HepG2 (cell line): ENCODE measurements around the gene SLC13A1. TPM values are rescaled to one million over a fixed set of nuclear protein-coding genes. Genes with fewer than 3 reads are reported as not detected.

Source experiments
- ATAC-seq: fragments of 200-7000 bp; cut with Tn5 transposase; 3 replicates; pipeline ENCODE4 v1.9.1; 2020; ENCODE audit warnings: mild to moderate bottlenecking, moderate library complexity
- BruUV-seq: library from RNA; stranded (reverse); fragments of 400-500 nt; replicated peaks from 2 replicates; lab custom pipeline; 2021; lab: Mats Ljungman, UMichigan
- CTCF ChIA-PET: fragments of 300-600 bp; formaldehyde crosslinking; extraction: SDS; loops from one replicate; lab custom pipeline; 2021; ENCODE audit warnings: low total read pairs, inconsistent platforms, low intra/inter-chr PET ratio; lab: Yijun Ruan, JAX
- POLR2A ChIA-PET: fragments of 350-600 bp; sonication (Branson Sonifier 250); formaldehyde crosslinking; loops from one replicate; lab custom pipeline; 2020; ENCODE audit warnings: antibody characterized with exemption, inconsistent platforms; lab: Yijun Ruan, JAX
- DNase-seq: peaks from one replicate; pipeline ENCODE4 v3.0.0-alpha.2; 2015; ENCODE audit warnings: low spot score
- FAIRE-seq: peaks from 3 replicates; lab custom pipeline; 2011; peaks lifted over from hg19 to GRCh38; lab: Jason Lieb, UNC
- H2AFZ ChIP-seq: one replicate; pipeline ENCODE4 v1.6.1; 2011; ENCODE audit warnings: low read length, inconsistent platforms
- H3K27ac ChIP-seq: fragments of 300-600 bp; 3 replicates; pipeline ENCODE4 v1.8.0; 2011; ENCODE audit warnings: mixed run types, mild to moderate bottlenecking, mixed read lengths, low read length, inconsistent platforms; ENCODE audit not compliant: insufficient read depth; ENCODE audit errors: extremely low read length
- H3K27me3 ChIP-seq, 2 experiments: fragments of 200-600 bp in 1 of 2; 2 replicates in 1 of 2; 3 replicates in 1 of 2; pipeline versions ENCODE4 v1.6.0 to v1.8.0; 2011; ENCODE audit warnings: low read length in 2 of 2, mild to moderate bottlenecking in 2 of 2, moderate library complexity in 2 of 2, inconsistent platforms in 1 of 2; ENCODE audit not compliant: insufficient read depth in 2 of 2, control insufficient read depth in 1 of 2
- H3K36me3 ChIP-seq, 2 experiments: fragments of 200-600 bp in 1 of 2; replicated peaks in 1 of 2; 2 replicates in 1 of 2; 3 replicates in 1 of 2; pipeline versions ENCODE4 v1.5.1 to v1.8.0; 2011; ENCODE audit warnings: low read length in 2 of 2, inconsistent platforms in 1 of 2; ENCODE audit not compliant: insufficient read depth in 2 of 2, control insufficient read depth in 1 of 2
- H3K4me1 ChIP-seq: 2 replicates; pipeline ENCODE4 v1.5.1; 2012; ENCODE audit warnings: low read length, inconsistent platforms; ENCODE audit not compliant: insufficient read depth
- H3K4me2 ChIP-seq: 2 replicates; pipeline ENCODE4 v1.6.0; 2011; ENCODE audit warnings: low read depth, low read length, inconsistent platforms
- H3K4me3 ChIP-seq, 3 experiments: fragments of 200-600 bp in 1 of 3; sonication (generic), shearing (Covaris generic) in 1 of 3; replicated peaks in 1 of 3; 2 replicates each; pipeline ENCODE4 v1.5.1; 2011 to 2016; ENCODE audit warnings: low read length in 3 of 3, inconsistent platforms in 2 of 3, low read depth in 2 of 3, mild to moderate bottlenecking in 2 of 3, control low read depth in 1 of 3, mixed read lengths in 1 of 3; ENCODE audit not compliant: insufficient read depth in 1 of 3
- H3K79me2 ChIP-seq: one replicate; pipeline ENCODE4 v1.6.1; 2011; ENCODE audit warnings: low read length, inconsistent platforms; ENCODE audit not compliant: insufficient read depth
- H3K9ac ChIP-seq: 2 replicates; pipeline ENCODE4 v1.6.0; 2011; ENCODE audit warnings: mild to moderate bottlenecking, low read depth, low read length, inconsistent platforms; ENCODE audit not compliant: insufficient read depth
- H3K9me3 ChIP-seq: 2 replicates; pipeline ENCODE4 v1.5.1; 2012; ENCODE audit warnings: mild to moderate bottlenecking, low read length
- H4K20me1 ChIP-seq: 2 replicates; pipeline ENCODE4 v1.6.0; 2011; ENCODE audit warnings: inconsistent platforms, mild to moderate bottlenecking, low read length, moderate library complexity; ENCODE audit not compliant: insufficient read depth
- AGO1 ChIP-seq: fragments of 200-400 bp; formaldehyde crosslinking; IDR thresholded peaks from 2 replicates; pipeline ENCODE4 v1.6.1; 2017; ENCODE audit warnings: mild to moderate bottlenecking, low read depth, low read length, moderate library complexity; ENCODE audit not compliant: poor library complexity, severe bottlenecking
- ARID2 ChIP-seq: sonication (generic); formaldehyde crosslinking; IDR thresholded peaks from 2 replicates; pipeline ENCODE4 v1.8.1; 2022; ENCODE audit warnings: mild to moderate bottlenecking, missing genetic modification reagents, borderline replicate concordance
- IRF2 ChIP-seq: IDR thresholded peaks from 2 replicates; pipeline ENCODE4 v1.6.1; 2018; ENCODE audit warnings: missing genetic modification reagents, missing compliant biosample characterization
- POLR2A ChIP-seq, 2 experiments: IDR thresholded peaks; 2 replicates each; pipeline ENCODE4 v1.6.1; 2011; ENCODE audit warnings: low read depth in 2 of 2, low read length in 2 of 2, mild to moderate bottlenecking in 1 of 2, moderate library complexity in 1 of 2; ENCODE audit not compliant: insufficient read depth in 1 of 2
- TMF1 ChIP-seq: sonication (generic); formaldehyde crosslinking; IDR thresholded peaks from 2 replicates; pipeline ENCODE4 v1.8.1; 2022; ENCODE audit warnings: low read depth, missing genetic modification reagents
- ZNF256 ChIP-seq: sonication (generic); formaldehyde crosslinking; conservative IDR thresholded peaks from 2 replicates; pipeline ENCODE4 v1.4.0; 2020; ENCODE audit warnings: missing genetic modification reagents
- ZNF33B ChIP-seq: sonication (generic); formaldehyde crosslinking; IDR thresholded peaks from 2 replicates; pipeline ENCODE4 v1.5.1; 2020; ENCODE audit warnings: mild to moderate bottlenecking, missing genetic modification reagents
- ZNF556 ChIP-seq: sonication (generic); formaldehyde crosslinking; IDR thresholded peaks from 2 replicates; pipeline ENCODE4 v1.4.0; 2020; ENCODE audit warnings: mild to moderate bottlenecking, missing genetic modification reagents, borderline replicate concordance
- ZNF749 ChIP-seq: sonication (generic); formaldehyde crosslinking; IDR thresholded peaks from 2 replicates; pipeline ENCODE4 v1.8.0; 2022; ENCODE audit warnings: mild to moderate bottlenecking, missing genetic modification reagents, moderate library complexity, borderline replicate concordance
- WGBS: methylation state at CpG from one replicate; pipeline ENCODE4 v1.1.6; 2017; ENCODE audit warnings: low lambda C conversion rate; 5-methylcytosine and 5-hydroxymethylcytosine counted together
- in situ Hi-C: cut with HindIII; loops from 2 replicates; pipeline ENCODE4 v1.10.0; 2017; ENCODE audit warnings: low pct_unique_long_range_greater_than_20kb; ENCODE audit not compliant: extremely low pct_ligation_motif_present
- intact Hi-C: fragments of 100-400 bp; cut with micrococcal nuclease; formaldehyde crosslinking; loops from one replicate; pipeline ENCODE4 v1.10.0; 2022; ENCODE audit not compliant: unreplicated experiment
- polyA plus RNA-seq, 8 experiments: library from polyadenylated mRNA; depleted of rRNA in 3 of 8; stranded (reverse) in 7 of 8; unstranded in 1 of 8; fragments of >200 nt; fragmentation: Illumina TruSeq in 4 of 8; extraction: Trizol in 4 of 8; gene quantifications; 2 replicates each; pipeline versions ENCODE4 v1.2.1 to v1.2.3, GENCODE V29; 2011 to 2016; ENCODE audit warnings: low read depth in 4 of 8, missing spikeins in 1 of 8, mixed read lengths in 1 of 8; ENCODE audit not compliant: insufficient read depth in 1 of 8
- total RNA-seq, 5 experiments: library from RNA; depleted of rRNA; stranded (reverse); fragments of >200 nt; fragmentation: Illumina TruSeq; extraction: Trizol; gene quantifications; 2 replicates each; pipeline ENCODE4 v1.2.3, GENCODE V29; 2016; ENCODE audit warnings: low read depth in 1 of 5
- TF ChIP-seq, protein P1 (sequence below): sonication (generic); formaldehyde crosslinking; IDR thresholded peaks from 2 replicates; pipeline ENCODE4 v1.4.0; 2020; ENCODE audit warnings: missing genetic modification reagents
- TF ChIP-seq, protein P2 (sequence below): sonication (generic); formaldehyde crosslinking; IDR thresholded peaks from 2 replicates; pipeline ENCODE4 v1.9.0; 2022; ENCODE audit warnings: missing genetic modification reagents, mild to moderate bottlenecking, borderline replicate concordance
- TF ChIP-seq, protein P3 (sequence below): sonication (generic); formaldehyde crosslinking; IDR thresholded peaks from 2 replicates; pipeline ENCODE4 v1.8.1; 2022; ENCODE audit warnings: mild to moderate bottlenecking, missing genetic modification reagents
- TF ChIP-seq, protein P4 (sequence below): sonication (generic); formaldehyde crosslinking; IDR thresholded peaks from 2 replicates; pipeline ENCODE4 v1.4.0; 2020; ENCODE audit warnings: missing genetic modification reagents, borderline replicate concordance
- TF ChIP-seq, protein P5 (sequence below): sonication (generic); formaldehyde crosslinking; IDR thresholded peaks from 2 replicates; pipeline ENCODE4 v1.5.0; 2020; ENCODE audit warnings: mild to moderate bottlenecking, missing genetic modification reagents, borderline replicate concordance

Gene SLC13A1
- total and polyA plus RNA-seq, 2 of the 13 experiments (the other 11 are each of a cell fraction or from before 2014, with no cell fraction given): not detected

DNA sequence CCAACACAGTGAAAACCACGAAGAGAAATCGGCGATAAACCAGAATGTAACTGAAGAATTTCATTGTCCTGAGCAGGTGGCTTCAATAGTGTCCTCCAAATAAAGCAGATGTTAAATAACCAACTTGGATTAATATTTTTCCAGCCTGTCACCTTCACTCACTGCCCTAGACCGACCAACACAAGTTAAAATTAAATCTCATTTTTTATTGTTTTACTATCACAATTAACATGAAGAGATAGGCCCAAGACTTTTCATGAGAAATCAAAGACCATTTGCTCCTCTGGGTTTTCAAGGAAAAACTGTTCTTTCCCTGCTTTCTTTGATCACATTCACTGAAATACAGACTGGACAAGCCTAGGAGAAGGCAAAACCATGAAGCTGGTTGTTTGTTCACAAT, at the start of gene SLC13A1 (continued):
- TF ChIP-seq, protein P1, sequence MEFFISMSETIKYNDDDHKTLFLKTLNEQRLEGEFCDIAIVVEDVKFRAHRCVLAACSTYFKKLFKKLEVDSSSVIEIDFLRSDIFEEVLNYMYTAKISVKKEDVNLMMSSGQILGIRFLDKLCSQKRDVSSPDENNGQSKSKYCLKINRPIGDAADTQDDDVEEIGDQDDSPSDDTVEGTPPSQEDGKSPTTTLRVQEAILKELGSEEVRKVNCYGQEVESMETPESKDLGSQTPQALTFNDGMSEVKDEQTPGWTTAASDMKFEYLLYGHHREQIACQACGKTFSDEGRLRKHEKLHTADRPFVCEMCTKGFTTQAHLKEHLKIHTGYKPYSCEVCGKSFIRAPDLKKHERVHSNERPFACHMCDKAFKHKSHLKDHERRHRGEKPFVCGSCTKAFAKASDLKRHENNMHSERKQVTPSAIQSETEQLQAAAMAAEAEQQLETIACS (CRISPR knock-in tag): no peak
- TF ChIP-seq ZNF33B (CRISPR knock-in tag): no peak
- TF ChIP-seq ZNF556: no peak

DNA sequence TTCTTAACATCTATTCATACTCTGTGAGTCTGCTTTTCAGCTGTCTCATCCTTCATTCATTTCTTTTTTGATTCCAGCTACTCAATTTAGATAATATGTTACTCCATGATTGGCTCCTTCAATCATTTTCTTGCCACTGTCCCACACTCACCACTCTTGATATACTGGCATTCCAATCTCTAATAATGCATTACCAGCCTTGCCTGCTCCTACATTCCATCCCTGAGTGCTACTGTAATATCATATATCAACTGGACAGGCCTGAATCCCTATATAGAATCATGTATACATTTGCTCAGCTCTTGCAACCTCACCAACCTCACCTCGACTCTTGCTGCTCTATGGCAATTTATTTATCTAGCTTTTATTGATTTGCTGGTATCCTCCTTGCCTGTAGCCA, 45.0 kb upstream of the SLC13A1 start:
- in situ Hi-C loops (no loop called here), intact Hi-C loops (no loop called here)
- no peaks in the 10 kb centered on the region for H3K4me1 ChIP-seq
- no peak overlapping the region for H3K9ac ChIP-seq
- no peaks in the 10 kb centered on the region for H3K27me3 ChIP-seq
- WGBS: 5% methylated on average over 1 of the region's 1 CpG
- no peaks in the 10 kb centered on the region for H3K79me2 ChIP-seq
- H3K27ac ChIP-seq: no peak overlapping the region
- CTCF ChIA-PET: no interaction called here
- no TSS peak for BruUV-seq
- no peak for FAIRE-seq
- H3K9me3 ChIP-seq: no peaks in the 10 kb centered on the region
- H3K4me3 ChIP-seq: no peak overlapping the region
- H3K36me3 ChIP-seq: no peaks in the 10 kb centered on the region
- no peak for DNase-seq
- no peak for ATAC-seq
- no peak overlapping the region for H3K4me2 ChIP-seq
- no peak overlapping the region for H2AFZ ChIP-seq
- POLR2A ChIA-PET: no interaction called here
- no peaks in the 10 kb centered on the region for H4K20me1 ChIP-seq
- TF ChIP-seq, protein P2, sequence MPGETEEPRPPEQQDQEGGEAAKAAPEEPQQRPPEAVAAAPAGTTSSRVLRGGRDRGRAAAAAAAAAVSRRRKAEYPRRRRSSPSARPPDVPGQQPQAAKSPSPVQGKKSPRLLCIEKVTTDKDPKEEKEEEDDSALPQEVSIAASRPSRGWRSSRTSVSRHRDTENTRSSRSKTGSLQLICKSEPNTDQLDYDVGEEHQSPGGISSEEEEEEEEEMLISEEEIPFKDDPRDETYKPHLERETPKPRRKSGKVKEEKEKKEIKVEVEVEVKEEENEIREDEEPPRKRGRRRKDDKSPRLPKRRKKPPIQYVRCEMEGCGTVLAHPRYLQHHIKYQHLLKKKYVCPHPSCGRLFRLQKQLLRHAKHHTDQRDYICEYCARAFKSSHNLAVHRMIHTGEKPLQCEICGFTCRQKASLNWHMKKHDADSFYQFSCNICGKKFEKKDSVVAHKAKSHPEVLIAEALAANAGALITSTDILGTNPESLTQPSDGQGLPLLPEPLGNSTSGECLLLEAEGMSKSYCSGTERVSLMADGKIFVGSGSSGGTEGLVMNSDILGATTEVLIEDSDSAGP (CRISPR knock-in tag): no peak
- TF ChIP-seq, protein P3, sequence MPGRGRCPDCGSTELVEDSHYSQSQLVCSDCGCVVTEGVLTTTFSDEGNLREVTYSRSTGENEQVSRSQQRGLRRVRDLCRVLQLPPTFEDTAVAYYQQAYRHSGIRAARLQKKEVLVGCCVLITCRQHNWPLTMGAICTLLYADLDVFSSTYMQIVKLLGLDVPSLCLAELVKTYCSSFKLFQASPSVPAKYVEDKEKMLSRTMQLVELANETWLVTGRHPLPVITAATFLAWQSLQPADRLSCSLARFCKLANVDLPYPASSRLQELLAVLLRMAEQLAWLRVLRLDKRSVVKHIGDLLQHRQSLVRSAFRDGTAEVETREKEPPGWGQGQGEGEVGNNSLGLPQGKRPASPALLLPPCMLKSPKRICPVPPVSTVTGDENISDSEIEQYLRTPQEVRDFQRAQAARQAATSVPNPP (CRISPR knock-in tag): no peak
- TF ChIP-seq ZNF749 (CRISPR knock-in tag) (no peak), IRF2 (CRISPR knock-in tag) (no peak), ZNF256 (CRISPR knock-in tag) (no peak), AGO1 (no peak), ARID2 (CRISPR knock-in tag) (no peak), TMF1 (CRISPR knock-in tag) (no peak), POLR2A (IDR thresholded peaks at IDR 0.05; ENCODE audit: insufficient read depth in 1 of 2, low read depth in 2 of 2, low read length in 2 of 2) (no peak)
- TF ChIP-seq, protein P4, sequence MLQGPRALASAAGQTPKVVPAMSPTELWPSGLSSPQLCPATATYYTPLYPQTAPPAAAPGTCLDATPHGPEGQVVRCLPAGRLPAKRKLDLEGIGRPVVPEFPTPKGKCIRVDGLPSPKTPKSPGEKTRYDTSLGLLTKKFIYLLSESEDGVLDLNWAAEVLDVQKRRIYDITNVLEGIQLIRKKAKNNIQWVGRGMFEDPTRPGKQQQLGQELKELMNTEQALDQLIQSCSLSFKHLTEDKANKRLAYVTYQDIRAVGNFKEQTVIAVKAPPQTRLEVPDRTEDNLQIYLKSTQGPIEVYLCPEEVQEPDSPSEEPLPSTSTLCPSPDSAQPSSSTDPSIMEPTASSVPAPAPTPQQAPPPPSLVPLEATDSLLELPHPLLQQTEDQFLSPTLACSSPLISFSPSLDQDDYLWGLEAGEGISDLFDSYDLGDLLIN (CRISPR knock-in tag): no peak
- TF ChIP-seq, protein P5, sequence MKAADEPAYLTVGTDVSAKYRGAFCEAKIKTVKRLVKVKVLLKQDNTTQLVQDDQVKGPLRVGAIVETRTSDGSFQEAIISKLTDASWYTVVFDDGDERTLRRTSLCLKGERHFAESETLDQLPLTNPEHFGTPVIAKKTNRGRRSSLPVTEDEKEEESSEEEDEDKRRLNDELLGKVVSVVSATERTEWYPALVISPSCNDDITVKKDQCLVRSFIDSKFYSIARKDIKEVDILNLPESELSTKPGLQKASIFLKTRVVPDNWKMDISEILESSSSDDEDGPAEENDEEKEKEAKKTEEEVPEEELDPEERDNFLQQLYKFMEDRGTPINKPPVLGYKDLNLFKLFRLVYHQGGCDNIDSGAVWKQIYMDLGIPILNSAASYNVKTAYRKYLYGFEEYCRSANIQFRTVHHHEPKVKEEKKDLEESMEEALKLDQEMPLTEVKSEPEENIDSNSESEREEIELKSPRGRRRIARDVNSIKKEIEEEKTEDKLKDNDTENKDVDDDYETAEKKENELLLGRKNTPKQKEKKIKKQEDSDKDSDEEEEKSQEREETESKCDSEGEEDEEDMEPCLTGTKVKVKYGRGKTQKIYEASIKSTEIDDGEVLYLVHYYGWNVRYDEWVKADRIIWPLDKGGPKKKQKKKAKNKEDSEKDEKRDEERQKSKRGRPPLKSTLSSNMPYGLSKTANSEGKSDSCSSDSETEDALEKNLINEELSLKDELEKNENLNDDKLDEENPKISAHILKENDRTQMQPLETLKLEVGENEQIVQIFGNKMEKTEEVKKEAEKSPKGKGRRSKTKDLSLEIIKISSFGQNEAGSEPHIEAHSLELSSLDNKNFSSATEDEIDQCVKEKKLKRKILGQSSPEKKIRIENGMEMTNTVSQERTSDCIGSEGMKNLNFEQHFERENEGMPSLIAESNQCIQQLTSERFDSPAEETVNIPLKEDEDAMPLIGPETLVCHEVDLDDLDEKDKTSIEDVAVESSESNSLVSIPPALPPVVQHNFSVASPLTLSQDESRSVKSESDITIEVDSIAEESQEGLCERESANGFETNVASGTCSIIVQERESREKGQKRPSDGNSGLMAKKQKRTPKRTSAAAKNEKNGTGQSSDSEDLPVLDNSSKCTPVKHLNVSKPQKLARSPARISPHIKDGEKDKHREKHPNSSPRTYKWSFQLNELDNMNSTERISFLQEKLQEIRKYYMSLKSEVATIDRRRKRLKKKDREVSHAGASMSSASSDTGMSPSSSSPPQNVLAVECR (CRISPR knock-in tag): no peak
